SU-DHL-6 (cell line): Measurements from ENCODE around the gene LRP1.

Experiments
- H2AFZ ChIP-seq: fragments of 200-600 bp; sonication (generic); 2 replicates; pipeline ENCODE4 v1.6.1; 2014; ENCODE audit warnings: low read depth, mild to moderate bottlenecking, moderate library complexity, mixed read lengths, antibody characterized with exemption, low read length; ENCODE audit not compliant: severe bottlenecking
- H3F3A ChIP-seq: fragments of 200-600 bp; shearing (Covaris generic); 2 replicates; pipeline ENCODE4 v1.6.0; 2016; ENCODE audit warnings: antibody characterized with exemption, mild to moderate bottlenecking; ENCODE audit not compliant: insufficient read depth
- H3K27ac ChIP-seq: fragments of 200-600 bp; sonication (generic); 2 replicates; pipeline ENCODE4 v1.5.1; 2016; ENCODE audit warnings: low read depth, mild to moderate bottlenecking, low read length, moderate library complexity, mixed read lengths
- H3K27me3 ChIP-seq: fragments of 200-600 bp; sonication (generic), shearing (Covaris generic); 2 replicates; pipeline ENCODE4 v1.6.0; 2014; ENCODE audit warnings: mild to moderate bottlenecking, low read length
- H3K36me3 ChIP-seq: fragments of 200-600 bp; sonication (generic); 2 replicates; pipeline ENCODE4 v1.6.1; 2014; ENCODE audit warnings: mild to moderate bottlenecking, low read length, mixed read lengths
- H3K4me2 ChIP-seq: fragments of 300-600, 200-600 bp; shearing (Covaris generic), sonication (generic); 2 replicates; pipeline ENCODE4 v1.6.0; 2014; ENCODE audit warnings: low read length, low read depth, mild to moderate bottlenecking; ENCODE audit not compliant: poor library complexity, severe bottlenecking
- H3K4me3 ChIP-seq: fragments of 200-600 bp; sonication (generic); 2 replicates; pipeline ENCODE4 v1.5.1; 2014; ENCODE audit warnings: antibody characterized with exemption, low read length, mild to moderate bottlenecking, mixed read lengths; ENCODE audit not compliant: insufficient read depth, poor library complexity, severe bottlenecking
- H3K79me2 ChIP-seq: fragments of 200-600 bp; sonication (generic); 2 replicates; pipeline ENCODE4 v1.6.1; 2014; ENCODE audit warnings: mild to moderate bottlenecking, low read length, moderate library complexity; ENCODE audit not compliant: insufficient read depth
- H3K9ac ChIP-seq: fragments of 200-600 bp; sonication (generic); 2 replicates; pipeline ENCODE4 v1.7.0; 2014; ENCODE audit warnings: mild to moderate bottlenecking, low read length
- H3K9me2 ChIP-seq: fragments of 200-600 bp; sonication (generic); replicated peaks from 2 replicates; pipeline ENCODE4 v1.6.1; 2014; ENCODE audit warnings: low read length; ENCODE audit not compliant: insufficient read depth
- H3K9me3 ChIP-seq: fragments of 200-600 bp; sonication (generic); 2 replicates; pipeline ENCODE4 v1.6.1; 2014; ENCODE audit warnings: low read length, mixed read lengths; ENCODE audit not compliant: insufficient read depth
- H4K20me1 ChIP-seq: fragments of 200-600 bp; sonication (generic); 2 replicates; pipeline ENCODE4 v1.6.1; 2014; ENCODE audit warnings: low read depth, mild to moderate bottlenecking, antibody characterized with exemption, low read length, moderate library complexity, mixed read lengths
- EZH2phosphoT487 ChIP-seq: fragments of 200-600 bp; sonication (generic), shearing (Covaris generic); conservative IDR thresholded peaks from 2 replicates; pipeline ENCODE4 v1.6.1; 2018; ENCODE audit warnings: mild to moderate bottlenecking, antibody characterized with exemption, low read length, moderate library complexity, mixed read lengths
- TF ChIP-seq, protein P1 (sequence below): fragments of 200-600 bp; sonication (generic); IDR thresholded peaks from one replicate; pipeline ENCODE4 v1.5.1; 2017; ENCODE audit warnings: antibody characterized with exemption, mild to moderate bottlenecking, low read length, moderate library complexity; ENCODE audit not compliant: insufficient read depth, poor library complexity, severe bottlenecking

LRP1 gene

DNA sequence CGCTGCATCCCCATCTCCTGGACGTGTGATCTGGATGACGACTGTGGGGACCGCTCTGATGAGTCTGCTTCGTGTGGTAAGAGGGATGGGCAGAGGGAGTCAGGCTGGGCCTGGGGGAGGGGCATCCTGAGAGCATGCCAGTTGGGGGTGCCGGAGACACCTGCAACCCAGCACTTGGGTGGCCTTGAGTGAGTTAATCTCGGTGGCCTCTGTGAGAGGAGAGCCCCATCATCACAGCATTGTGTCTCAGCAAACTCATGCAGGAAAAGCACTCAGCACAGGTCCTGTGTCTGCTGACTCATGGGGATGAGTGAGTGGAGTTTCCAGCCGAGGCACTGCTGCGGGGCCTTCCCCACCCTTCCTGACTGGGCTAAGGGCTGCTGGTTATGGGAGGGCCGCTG is 38.7 kb downstream of the LRP1 start:
- H4K20me1 ChIP-seq, result no peaks in the 10 kb centered on the region
- no peaks in the 10 kb centered on the region for H3K36me3 ChIP-seq

GRCh38 chr12:57168058-57168457 is 39.8 kb downstream of the LRP1 start:
- Histone ChIP-seq H2AFZ (no peak overlapping the region), H3K9me2 (no peaks in the 10 kb centered on the region), H3K27ac (no peak overlapping the region), H3K36me3 (no peaks in the 10 kb centered on the region), H3K9me3 (no peaks in the 10 kb centered on the region), H3K79me2 (no peaks in the 10 kb centered on the region), H3K4me2 (no peak overlapping the region), H4K20me1 (no peaks in the 10 kb centered on the region), H3F3A (no peaks in the 10 kb centered on the region), H3K27me3 (no peaks in the 10 kb centered on the region), H3K4me3 (no peak overlapping the region), H3K9ac (no peak overlapping the region)
- TF ChIP-seq, protein P1, sequence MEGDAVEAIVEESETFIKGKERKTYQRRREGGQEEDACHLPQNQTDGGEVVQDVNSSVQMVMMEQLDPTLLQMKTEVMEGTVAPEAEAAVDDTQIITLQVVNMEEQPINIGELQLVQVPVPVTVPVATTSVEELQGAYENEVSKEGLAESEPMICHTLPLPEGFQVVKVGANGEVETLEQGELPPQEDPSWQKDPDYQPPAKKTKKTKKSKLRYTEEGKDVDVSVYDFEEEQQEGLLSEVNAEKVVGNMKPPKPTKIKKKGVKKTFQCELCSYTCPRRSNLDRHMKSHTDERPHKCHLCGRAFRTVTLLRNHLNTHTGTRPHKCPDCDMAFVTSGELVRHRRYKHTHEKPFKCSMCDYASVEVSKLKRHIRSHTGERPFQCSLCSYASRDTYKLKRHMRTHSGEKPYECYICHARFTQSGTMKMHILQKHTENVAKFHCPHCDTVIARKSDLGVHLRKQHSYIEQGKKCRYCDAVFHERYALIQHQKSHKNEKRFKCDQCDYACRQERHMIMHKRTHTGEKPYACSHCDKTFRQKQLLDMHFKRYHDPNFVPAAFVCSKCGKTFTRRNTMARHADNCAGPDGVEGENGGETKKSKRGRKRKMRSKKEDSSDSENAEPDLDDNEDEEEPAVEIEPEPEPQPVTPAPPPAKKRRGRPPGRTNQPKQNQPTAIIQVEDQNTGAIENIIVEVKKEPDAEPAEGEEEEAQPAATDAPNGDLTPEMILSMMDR, result no peak
- TF ChIP-seq EZH2phosphoT487, result no peak

More for the DNA sequence above, 38.7 kb downstream of the LRP1 start:
- H3K9me3 ChIP-seq, result no peaks in the 10 kb centered on the region
- H3K27ac ChIP-seq, result no peak overlapping the region
- no peak overlapping the region for H3K4me2 ChIP-seq
- no peaks in the 10 kb centered on the region for H3K9me2 ChIP-seq
- H3K9ac ChIP-seq, result no peak overlapping the region
- no peak overlapping the region for H3K4me3 ChIP-seq
- no peaks in the 10 kb centered on the region for H3K27me3 ChIP-seq
- TF ChIP-seq EZH2phosphoT487, result no peak
- TF ChIP-seq, protein P1, result no peak
- H2AFZ ChIP-seq, result no peak overlapping the region
- H3K79me2 ChIP-seq, result no peaks in the 10 kb centered on the region
- H3F3A ChIP-seq, result no peaks in the 10 kb centered on the region

GRCh38 chr12:57169046-57169795 is 40.9 kb downstream of the LRP1 start:
- Histone ChIP-seq H3K79me2 (no peaks in the 10 kb centered on the region), H3K9ac (no peak overlapping the region), H3K36me3 (no peaks in the 10 kb centered on the region), H3K27ac (no peak overlapping the region), H3K4me3 (no peak overlapping the region), H3K9me2 (no peaks in the 10 kb centered on the region), H3K27me3 (no peaks in the 10 kb centered on the region), H4K20me1 (no peaks in the 10 kb centered on the region), H3K4me2 (no peak overlapping the region), H3F3A (no peaks in the 10 kb centered on the region), H2AFZ (no peak overlapping the region), H3K9me3 (no peaks in the 10 kb centered on the region)
- TF ChIP-seq, protein P1, result no peak
- no peak for TF ChIP-seq EZH2phosphoT487
